Adrenal gland (tissue), 5 donors: ENCODE measurements around the gene JPT1.

Source experiments
- CTCF ChIP-seq, 6 experiments: fragments of 450-650 bp in 4 of 6; fragments of 200-600 bp in 2 of 6; sonication (generic) in 1 of 6; IDR thresholded peaks; 1 replicate in 5 of 6; 2 replicates in 1 of 6; pipeline versions ENCODE4 v1.5.1 to v1.8.0; 2016 to 2021; ENCODE audit warnings: antibody characterized with exemption in 6 of 6, mild to moderate bottlenecking in 2 of 6, moderate library complexity in 1 of 6
- POLR2A ChIP-seq, 2 donors: fragments of 450-650 bp; IDR thresholded peaks; one replicate each; pipeline ENCODE4 v1.6.1; 2017; ENCODE audit warnings: antibody characterized with exemption in 2 of 2, mild to moderate bottlenecking in 2 of 2, moderate library complexity in 1 of 2
- donor health status: DM: no; HTN: no; CAD: no.

GRCh38 chr17:75091855-75092327 lies 62.4 kb downstream of the JPT1 start:
- TF ChIP-seq CTCF (IDR thresholded peaks at IDR 0.05) (no peak), POLR2A (IDR thresholded peaks at IDR 0.05) (no peak)
